Gastrocnemius medialis (tissue), 4 donors: Measurements from ENCODE around the gene RPP14. TPM values are rescaled to one million over a fixed set of nuclear protein-coding genes. Genes with fewer than 3 reads are reported as not detected.

Experiments used
- ATAC-seq, 2 donors: fragments of 150-250 bp; one replicate each; pipeline ENCODE4 v1.9.1; 2016
- DNase-seq, 2 donors: peaks; one replicate each; pipeline ENCODE4 v3.0.0-alpha.2; 2019
- H3K27ac ChIP-seq, 4 donors: fragments of 200-600 bp; sonication (generic); 1 replicate in 1 of 4; 2 replicates in 3 of 4; pipeline ENCODE4 v1.5.1; 2016 to 2018; ENCODE audit warnings: mild to moderate bottlenecking in 2 of 4, moderate library complexity in 1 of 4
- H3K27me3 ChIP-seq, 3 donors: fragments of 200-600 bp; sonication (generic) in 2 of 3; 1 replicate in 1 of 3; 2 replicates in 2 of 3; pipeline versions ENCODE4 v1.5.1 to v1.6.0; 2016 to 2019; ENCODE audit warnings: mild to moderate bottlenecking in 1 of 3, moderate library complexity in 1 of 3
- H3K36me3 ChIP-seq, 2 donors: fragments of 200-600 bp; sonication (generic) in 1 of 2; one replicate each; pipeline ENCODE4 v1.5.1; 2017 to 2018
- H3K4me1 ChIP-seq, 2 donors: fragments of 200-600 bp; sonication (generic) in 1 of 2; one replicate each; pipeline ENCODE4 v1.5.1; 2016 to 2017; ENCODE audit warnings: mild to moderate bottlenecking in 2 of 2
- H3K4me3 ChIP-seq, 4 donors: fragments of 200-600 bp; sonication (generic) in 3 of 4; 1 replicate in 1 of 4; 2 replicates in 3 of 4; pipeline ENCODE4 v1.5.1; 2016 to 2019; ENCODE audit warnings: mild to moderate bottlenecking in 2 of 4
- H3K9me3 ChIP-seq, 3 donors: fragments of 200-600 bp; sonication (generic) in 2 of 3; 1 replicate in 1 of 3; 2 replicates in 2 of 3; pipeline ENCODE4 v1.5.1; 2016 to 2019
- POLR2A ChIP-seq, 2 donors: fragments of 450-650 bp; IDR thresholded peaks; one replicate each; pipeline ENCODE4 v1.6.1; 2017; ENCODE audit warnings: antibody characterized with exemption in 2 of 2, mild to moderate bottlenecking in 2 of 2, moderate library complexity in 2 of 2
- in situ Hi-C, 4 donors: fragments of 200-750 bp; cut with MboI; loops; one replicate each; pipeline versions ENCODE4 v1.15.0 to v1.8.0; 2017; ENCODE audit warnings: low sequenced_read_pairs in 4 of 4
- intact Hi-C: fragments of 100-400 bp; cut with DNase I; formaldehyde crosslinking; loops from one replicate; pipeline ENCODE4 v1.15.1; 2023; ENCODE audit warnings: low total_unique reads
- total RNA-seq, 4 donors: library from RNA; depleted of rRNA; stranded (reverse); fragments of >200 nt; gene quantifications; one replicate each; pipeline versions ENCODE4 v1.1.0 to v1.2.3, GENCODE V29; 2016
- TF ChIP-seq, protein P1 (sequence below), 5 experiments: fragments of 450-650 bp in 3 of 5; fragments of 200-600 bp in 2 of 5; sonication (generic) in 2 of 5; IDR thresholded peaks in 4 of 5; conservative IDR thresholded peaks in 1 of 5; 1 replicate in 4 of 5; 2 replicates in 1 of 5; pipeline ENCODE4 v1.5.1; 2016 to 2019; ENCODE audit warnings: antibody characterized with exemption in 5 of 5, mild to moderate bottlenecking in 3 of 5, moderate library complexity in 3 of 5

The RPP14 gene
- total RNA-seq, 4 donors from 2014 or later, result 16.6 to 28.9 (median 17.1) TPM

DNA sequence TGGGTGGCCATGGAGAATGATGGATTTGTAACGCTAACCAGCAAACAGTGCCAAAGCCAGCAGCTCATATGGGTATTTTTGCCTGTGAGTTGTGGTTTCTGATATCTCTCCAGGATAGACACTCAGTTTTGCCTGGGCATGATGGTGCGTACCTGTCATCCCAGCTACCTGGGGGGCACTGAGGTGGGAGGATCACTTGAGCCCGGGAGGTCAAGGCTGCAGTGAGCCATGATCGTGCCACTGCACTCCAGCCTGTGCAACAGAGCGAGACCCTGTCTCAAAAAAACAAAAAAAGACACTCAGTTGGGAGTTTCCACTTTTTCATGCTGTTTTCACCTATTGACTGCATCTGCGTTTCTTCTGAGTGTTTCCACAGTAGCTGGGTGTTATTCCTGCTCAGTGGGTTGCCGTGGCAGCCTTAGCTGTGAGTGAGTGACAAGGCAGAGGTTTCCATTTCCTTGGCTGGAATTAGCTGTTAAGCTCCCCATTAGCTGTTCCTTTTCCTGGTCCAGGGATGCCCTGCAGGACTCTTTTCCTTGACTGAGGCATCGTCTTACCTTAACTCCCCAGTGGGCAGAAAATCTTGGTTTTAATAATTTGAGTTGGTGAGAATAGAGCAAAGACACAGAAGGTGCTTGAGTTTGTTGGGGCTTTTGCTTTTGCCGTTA is 14.2 kb upstream of the RPP14 start:
- Histone ChIP-seq H3K4me3 (no peak overlapping the region), H3K27ac (no peak overlapping the region), H3K27me3 (no peaks in the 10 kb centered on the region), H3K36me3 (no peaks in the 10 kb centered on the region), H3K9me3 (no peaks in the 10 kb centered on the region), H3K4me1 (peaks cover 0 to 9% of the 10 kb centered on the region in 2 donors)
- intact Hi-C loops, result no loop called here
- in situ Hi-C loops, result loop anchor here in 1 of 4 donors (10.0 kb wide), 1 partner anchor 107 kb away; no protein-coding TSS in a partner anchor
- no peak for ATAC-seq
- DNase-seq, result no peak
- no peak for TF ChIP-seq POLR2A (IDR thresholded peaks at IDR 0.05)
- TF ChIP-seq, protein P1, sequence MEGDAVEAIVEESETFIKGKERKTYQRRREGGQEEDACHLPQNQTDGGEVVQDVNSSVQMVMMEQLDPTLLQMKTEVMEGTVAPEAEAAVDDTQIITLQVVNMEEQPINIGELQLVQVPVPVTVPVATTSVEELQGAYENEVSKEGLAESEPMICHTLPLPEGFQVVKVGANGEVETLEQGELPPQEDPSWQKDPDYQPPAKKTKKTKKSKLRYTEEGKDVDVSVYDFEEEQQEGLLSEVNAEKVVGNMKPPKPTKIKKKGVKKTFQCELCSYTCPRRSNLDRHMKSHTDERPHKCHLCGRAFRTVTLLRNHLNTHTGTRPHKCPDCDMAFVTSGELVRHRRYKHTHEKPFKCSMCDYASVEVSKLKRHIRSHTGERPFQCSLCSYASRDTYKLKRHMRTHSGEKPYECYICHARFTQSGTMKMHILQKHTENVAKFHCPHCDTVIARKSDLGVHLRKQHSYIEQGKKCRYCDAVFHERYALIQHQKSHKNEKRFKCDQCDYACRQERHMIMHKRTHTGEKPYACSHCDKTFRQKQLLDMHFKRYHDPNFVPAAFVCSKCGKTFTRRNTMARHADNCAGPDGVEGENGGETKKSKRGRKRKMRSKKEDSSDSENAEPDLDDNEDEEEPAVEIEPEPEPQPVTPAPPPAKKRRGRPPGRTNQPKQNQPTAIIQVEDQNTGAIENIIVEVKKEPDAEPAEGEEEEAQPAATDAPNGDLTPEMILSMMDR (IDR thresholded peaks at IDR 0.05 in 4 of 5, conservative IDR thresholded peaks at IDR 0.05 in 1 of 5), result no peak

DNA sequence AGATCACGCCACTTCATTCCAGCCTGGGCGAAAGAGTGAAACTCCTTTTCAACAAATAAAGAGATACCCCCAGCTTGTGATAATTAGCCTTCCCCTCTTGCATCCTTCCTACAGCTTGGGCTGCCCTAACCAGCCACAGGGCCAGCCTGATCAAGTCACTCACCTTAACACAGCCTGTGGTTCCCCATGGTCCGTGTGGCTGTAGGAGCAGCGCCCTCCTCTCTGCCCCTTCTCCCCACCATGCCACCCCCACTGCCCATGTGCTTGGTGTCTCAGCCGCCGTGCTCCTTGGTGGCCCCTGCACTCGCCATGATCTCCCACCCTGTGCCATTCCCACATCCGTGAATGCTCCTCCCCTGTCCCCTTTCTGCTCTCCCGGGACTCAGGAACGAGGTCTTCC is 13.2 kb upstream of the RPP14 start:
- DNase-seq (no peak), ATAC-seq (no peak)
- intact Hi-C loops (no loop called here), in situ Hi-C loops (loop anchor here in 1 of 4 donors (10.0 kb wide), 1 partner anchor 108 kb away; no protein-coding TSS in a partner anchor)
- peaks cover 0 to 7% of the 10 kb centered on the region in 2 donors for H3K4me1 ChIP-seq
- H3K4me3 ChIP-seq, result no peak overlapping the region
- peak overlapping the region in 1 of 4 donors; percentile 14 for H3K27ac ChIP-seq
- TF ChIP-seq, protein P1 (IDR thresholded peaks at IDR 0.05 in 4 of 5, conservative IDR thresholded peaks at IDR 0.05 in 1 of 5), result no peak
- no peak for TF ChIP-seq POLR2A (IDR thresholded peaks at IDR 0.05)
- no peaks in the 10 kb centered on the region for H3K36me3 ChIP-seq
- no peaks in the 10 kb centered on the region for H3K9me3 ChIP-seq
- H3K27me3 ChIP-seq, result no peaks in the 10 kb centered on the region

- no peaks in the 10 kb centered on the region for H3K36me3 ChIP-seq
- ATAC-seq, result peak in 1 of 2 donors; percentile 24
- no peak overlapping the region for H3K4me3 ChIP-seq
- no peaks in the 10 kb centered on the region for H3K9me3 ChIP-seq
- no peak for DNase-seq
- no peak overlapping the region for H3K27ac ChIP-seq
- peaks cover 0 to 10% of the 10 kb centered on the region in 2 donors for H3K4me1 ChIP-seq
- intact Hi-C loops, result no loop called here
- no peaks in the 10 kb centered on the region for H3K27me3 ChIP-seq
- in situ Hi-C loops, result loop anchor here in 1 of 4 donors (10.0 kb wide), 1 partner anchor 109 kb away; no protein-coding TSS in a partner anchor
- TF ChIP-seq, protein P1 (IDR thresholded peaks at IDR 0.05 in 4 of 5, conservative IDR thresholded peaks at IDR 0.05 in 1 of 5), result no peak
- no peak for TF ChIP-seq POLR2A (IDR thresholded peaks at IDR 0.05)
Measured at GRCh38 chr3:58293516-58293915, 12.5 kb upstream of the RPP14 start.

DNA sequence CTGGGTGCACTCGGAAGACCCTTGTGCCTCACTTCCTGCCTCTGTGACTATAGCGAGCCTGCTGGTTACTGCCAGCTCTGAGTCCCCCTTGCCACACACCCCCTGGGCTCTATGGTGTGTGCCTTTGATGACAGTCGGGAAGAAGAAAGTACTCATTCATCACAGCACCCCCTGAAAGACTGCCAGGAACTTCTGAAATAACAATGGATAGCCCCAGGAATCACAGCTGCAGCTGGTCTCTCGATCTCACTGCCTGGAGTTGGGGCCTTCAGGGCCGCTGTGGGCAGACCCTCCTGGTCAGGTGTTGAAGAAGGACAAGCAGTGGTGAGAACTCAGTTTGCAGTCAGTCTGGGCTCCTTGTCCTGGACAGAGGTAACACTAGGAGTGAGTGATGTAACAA is 9.8 kb upstream of the RPP14 start:
- H3K4me3 ChIP-seq, result no peak overlapping the region
- H3K27ac ChIP-seq, result no peak overlapping the region
- in situ Hi-C loops, result loop anchor here in 1 of 4 donors (10.0 kb wide), 1 partner anchor 111 kb away; no protein-coding TSS in a partner anchor
- H3K9me3 ChIP-seq, result no peaks in the 10 kb centered on the region
- DNase-seq, result no peak
- TF ChIP-seq, protein P1 (IDR thresholded peaks at IDR 0.05 in 4 of 5, conservative IDR thresholded peaks at IDR 0.05 in 1 of 5), result no peak
- no peak for TF ChIP-seq POLR2A (IDR thresholded peaks at IDR 0.05)
- intact Hi-C loops, result no loop called here
- H3K4me1 ChIP-seq, result peaks cover 0 to 14% of the 10 kb centered on the region in 2 donors
- H3K36me3 ChIP-seq, result no peaks in the 10 kb centered on the region
- H3K27me3 ChIP-seq, result peaks cover 0 to 4% (median 0%) of the 10 kb centered on the region in 3 donors
- ATAC-seq, result no peak
